Testis (tissue), 3 donors: ENCODE measurements around the gene SERPINB6. TPM values are rescaled to one million over a fixed set of nuclear protein-coding genes. Genes with fewer than 3 reads are reported as not detected.
A peak's percentile ranks its signal among the peaks of the same experiment; 100 is the strongest.
"Not testable (repeated sequence)": the region's sequence is repeated elsewhere in the genome, so short reads cannot be mapped to it uniquely, and the experiment has no call there.

Experiments used
- DNase-seq: peaks from one replicate; pipeline ENCODE4 v3.0.0-alpha.2; 2019
- H3K27ac ChIP-seq, 2 donors: fragments of 200-600 bp; sonication (generic); one replicate each; pipeline ENCODE4 v1.5.1; 2019
- H3K27me3 ChIP-seq: fragments of 200-600 bp; sonication (generic); one replicate; pipeline ENCODE4 v1.5.1; 2019
- H3K36me3 ChIP-seq: fragments of 200-600 bp; sonication (generic); one replicate; pipeline ENCODE4 v1.5.1; 2017; ENCODE audit warnings: low read depth; ENCODE audit errors: missing control alignments
- H3K4me1 ChIP-seq: fragments of 200-600 bp; sonication (generic); one replicate; pipeline ENCODE4 v1.5.1; 2019
- H3K4me3 ChIP-seq, 2 donors: fragments of 200-600 bp; sonication (generic); one replicate each; pipeline ENCODE4 v1.5.1; 2017 to 2019
- H3K9me3 ChIP-seq: fragments of 200-600 bp; sonication (generic); one replicate; pipeline ENCODE4 v1.5.1; 2017
- CTCF ChIP-seq, 3 experiments: fragments of 450-650 bp in 2 of 3; fragments of 200-600 bp in 1 of 3; sonication (generic) in 1 of 3; IDR thresholded peaks; one replicate each; pipeline ENCODE4 v1.5.1; 2016 to 2019; ENCODE audit warnings: antibody characterized with exemption in 3 of 3, mild to moderate bottlenecking in 2 of 3, moderate library complexity in 1 of 3
- POLR2A ChIP-seq: fragments of 450-650 bp; IDR thresholded peaks from one replicate; pipeline ENCODE4 v1.6.1; 2017; ENCODE audit warnings: antibody characterized with exemption, mild to moderate bottlenecking, moderate library complexity
- WGBS, 2 donors: methylation state at CpG; one replicate each; pipeline ENCODE4 v1.1.5; 2018; 5-methylcytosine and 5-hydroxymethylcytosine counted together
- intact Hi-C: fragments of 100-400 bp; cut with DNase I; formaldehyde crosslinking; loops from one replicate; pipeline ENCODE4 v1.15.1; 2023; ENCODE audit warnings: low total_unique reads
- polyA plus RNA-seq: library from polyadenylated mRNA; stranded (reverse); fragments of 350-450 nt; fragmentation: Illumina TruSeq; extraction: RNeasy Lipid Tissue Mini Kit (QIAGEN cat#74804); gene quantifications from one replicate; pipeline ENCODE4 v1.2.3, GENCODE V29; 2014; ENCODE audit warnings: low read depth, low replicate concordance; ENCODE audit not compliant: insufficient read depth
- total RNA-seq, 2 donors: library from RNA; depleted of rRNA; stranded (reverse); fragments of >200 nt; gene quantifications; one replicate each; pipeline ENCODE4 v1.2.3, GENCODE V29; 2016

SERPINB6 gene
- total and polyA plus RNA-seq, 3 donors from 2014 or later, result 203 to 348 (median 281) TPM

DNA sequence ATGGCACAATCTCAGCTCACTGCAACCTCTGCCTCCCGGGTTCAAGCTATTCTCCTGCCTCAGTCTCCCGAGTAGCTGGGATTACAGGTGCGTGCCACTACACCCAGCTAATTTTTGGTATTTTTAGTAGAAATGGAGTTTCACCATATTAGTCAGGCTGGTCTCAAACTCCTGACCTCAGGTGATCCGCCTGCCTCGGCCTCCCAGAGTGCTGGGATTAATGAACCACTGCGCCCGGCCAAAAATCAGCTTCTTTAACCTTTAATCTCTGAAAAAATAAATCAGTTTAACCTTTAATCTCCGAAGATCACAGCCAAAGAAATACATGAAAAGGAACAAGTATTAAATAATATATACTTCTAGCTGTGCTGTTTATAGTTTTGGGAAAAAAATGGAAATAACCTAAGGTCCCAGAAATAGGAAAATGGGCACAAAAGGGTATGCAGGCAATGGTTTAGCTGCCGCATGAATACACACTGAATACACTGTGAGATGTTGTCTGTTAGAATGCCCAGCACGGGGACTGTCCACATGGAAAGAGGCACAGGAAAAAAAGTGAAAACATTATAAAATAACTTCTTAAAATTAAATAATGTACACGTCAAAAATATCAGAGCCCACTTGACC, 29.9 kb upstream of the SERPINB6 start:
- WGBS, 2 donors, result 90% methylated on average over 11 of the region's 11 CpGs
- Histone ChIP-seq H3K4me1 (peaks cover 12% of the 10 kb centered on the region), H3K36me3 (no peaks in the 10 kb centered on the region), H3K9me3 (no peaks in the 10 kb centered on the region), H3K27me3 (no peaks in the 10 kb centered on the region), H3K27ac (no peak overlapping the region), H3K4me3 (no peak overlapping the region)
- intact Hi-C loops, result loop anchor here (5.0 kb wide), 1 partner anchor 46 kb away; no protein-coding TSS in a partner anchor
- no peak for DNase-seq
- no peak for TF ChIP-seq POLR2A
- no peak for TF ChIP-seq CTCF (IDR thresholded peaks at IDR 0.05)

- H3K27me3 ChIP-seq, result no peaks in the 10 kb centered on the region
- H3K27ac ChIP-seq, result peak within 1 kb of the TSS; percentile 72 to 87
- 1 to 2% methylated on average over 25 to 72 of the region's 87 CpGs for WGBS, 2 donors
- no peaks in the 10 kb centered on the region for H3K36me3 ChIP-seq
- TF ChIP-seq CTCF (IDR thresholded peaks at IDR 0.05) (peak in 1 of 3 experiments; percentile 3), POLR2A (peak; percentile 56)
- peaks cover 12% of the 10 kb centered on the region for H3K4me1 ChIP-seq
- H3K4me3 ChIP-seq, result peak within 1 kb of the TSS; percentile 75 to 76
- DNase-seq, result peak; percentile 95
- no peaks in the 10 kb centered on the region for H3K9me3 ChIP-seq
- intact Hi-C loops, result loop anchor here (5.0 kb wide), 1 partner anchor 47 kb away; no protein-coding TSS in a partner anchor
These were observed 28.5 kb upstream of the SERPINB6 start, which contains the start of gene NQO2 for GRCh38 chr6:2999618-3000557. Gene NQO2, plus strand, starts transcription at chr6:2999894. Its CDS starts 6,659 bp downstream, at chr6:3006553.

DNA sequence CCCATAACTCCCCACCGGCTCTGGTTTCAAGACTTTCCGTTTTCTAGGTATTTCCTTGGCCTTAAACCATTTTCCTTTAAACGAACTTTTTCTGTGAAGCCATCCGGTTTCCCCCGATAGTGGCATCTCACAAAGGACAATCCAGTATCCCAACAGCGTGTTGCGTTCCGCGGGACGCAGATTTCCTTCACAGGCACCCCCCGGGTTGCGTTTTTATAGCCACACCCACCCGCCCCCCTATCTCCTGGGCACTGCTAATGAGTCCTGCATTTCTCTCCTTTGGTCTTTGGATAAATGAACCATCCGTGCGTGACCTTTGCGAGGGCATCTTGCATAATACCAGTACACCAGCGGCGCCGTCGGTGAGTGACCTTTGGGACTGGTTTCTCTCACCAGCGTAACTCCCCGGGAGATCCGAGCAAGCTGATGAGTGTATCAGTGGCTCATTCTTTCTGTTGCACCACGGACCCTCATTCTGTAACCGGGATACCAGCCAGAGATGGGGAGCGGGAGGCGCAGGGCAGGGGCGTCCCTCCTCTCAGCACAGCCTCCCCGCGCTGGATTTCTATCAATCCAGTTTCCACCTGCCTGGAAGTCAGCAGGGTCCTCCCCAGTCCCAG, 27.7 kb upstream of the SERPINB6 start:
- no peaks in the 10 kb centered on the region for H3K9me3 ChIP-seq
- no peaks in the 10 kb centered on the region for H3K36me3 ChIP-seq
- peaks cover 13% of the 10 kb centered on the region for H3K4me1 ChIP-seq
- TF ChIP-seq POLR2A, result no peak
- TF ChIP-seq CTCF (IDR thresholded peaks at IDR 0.05), result no peak
- no peaks in the 10 kb centered on the region for H3K27me3 ChIP-seq
- intact Hi-C loops, result no loop called here
- H3K4me3 ChIP-seq, result peak overlapping the region; percentile 62 to 76
- peak; percentile 58 for DNase-seq
- peak overlapping the region; percentile 72 to 80 for H3K27ac ChIP-seq
- WGBS, 2 donors, result 1 to 2% methylated on average over 24 to 30 of the region's 30 CpGs

GRCh38 chr6:2998249-2998997, 27.1 kb upstream of the SERPINB6 start:
- H3K27me3 ChIP-seq, DNase-seq, H3K9me3 ChIP-seq, H3K36me3 ChIP-seq, intact Hi-C loops: not testable (repeated sequence)
- 3 to 6% methylated on average over 10 to 14 of the region's 16 CpGs for WGBS, 2 donors
- H3K4me1 ChIP-seq, result peaks cover 18% of the 10 kb centered on the region
- TF ChIP-seq CTCF (IDR thresholded peaks at IDR 0.05), result peak; percentile 62 to 87 (median 64)
- peak overlapping the region; percentile 62 to 76 for H3K4me3 ChIP-seq
- peak overlapping the region; percentile 72 to 80 for H3K27ac ChIP-seq
